GM10847 (cell line): ENCODE data around the gene METTL3.

Source experiments
- POLR2A ChIP-seq: IDR thresholded peaks from 2 replicates; pipeline ENCODE4 v1.6.1; 2011; ENCODE audit not compliant: insufficient read length; ENCODE audit errors: extremely low read depth

Gene METTL3

DNA sequence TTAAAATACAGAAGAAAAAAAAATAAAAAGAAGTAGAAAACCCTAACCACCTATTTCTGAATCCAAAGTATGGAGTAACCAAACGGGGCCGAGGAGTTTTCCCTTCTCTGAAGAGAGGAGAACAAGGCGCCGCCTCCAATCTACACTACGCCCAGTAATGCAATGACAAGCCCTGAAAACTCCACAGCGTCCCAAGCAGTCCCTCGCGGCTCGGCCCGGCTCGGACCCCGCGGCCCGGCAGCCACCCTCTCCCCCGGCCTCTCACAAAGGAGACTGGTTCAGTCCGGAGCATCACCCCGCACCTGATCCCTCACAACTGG lies 55.6 kb downstream of the METTL3 start:
- no peak for TF ChIP-seq POLR2A

DNA sequence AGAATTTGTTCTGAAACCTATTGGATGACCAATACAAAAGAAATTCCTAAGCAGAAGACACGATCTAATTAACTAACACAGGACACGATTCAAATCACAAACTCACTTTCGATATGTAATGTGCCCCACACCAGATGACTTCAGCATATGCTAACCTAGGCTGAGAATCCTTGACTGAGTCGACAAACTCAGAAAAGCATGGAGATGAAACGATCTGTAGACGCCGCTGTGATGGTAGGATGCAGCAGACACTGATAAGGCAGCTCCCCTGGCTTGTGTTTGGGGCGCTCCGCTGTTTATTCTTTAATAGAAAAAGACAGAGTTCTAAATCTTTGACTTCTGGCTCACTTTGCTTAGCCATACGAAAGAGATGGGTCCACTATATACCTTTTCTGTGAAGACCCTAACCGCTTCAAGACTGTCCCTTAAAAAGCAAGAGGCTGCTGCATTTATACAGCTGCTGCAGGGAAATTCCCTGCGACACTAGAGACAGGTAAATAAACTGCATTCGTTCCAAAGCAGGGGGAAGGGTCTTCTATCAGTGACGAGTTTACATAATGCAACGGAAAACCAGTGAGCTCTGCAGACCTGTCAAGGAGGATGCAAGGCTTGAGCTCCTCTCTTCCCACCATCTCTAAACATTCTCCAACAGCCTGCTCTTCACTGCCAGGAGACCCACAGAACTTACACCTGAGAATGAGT lies 56.1 kb downstream of the METTL3 start:
- TF ChIP-seq POLR2A = no peak

DNA sequence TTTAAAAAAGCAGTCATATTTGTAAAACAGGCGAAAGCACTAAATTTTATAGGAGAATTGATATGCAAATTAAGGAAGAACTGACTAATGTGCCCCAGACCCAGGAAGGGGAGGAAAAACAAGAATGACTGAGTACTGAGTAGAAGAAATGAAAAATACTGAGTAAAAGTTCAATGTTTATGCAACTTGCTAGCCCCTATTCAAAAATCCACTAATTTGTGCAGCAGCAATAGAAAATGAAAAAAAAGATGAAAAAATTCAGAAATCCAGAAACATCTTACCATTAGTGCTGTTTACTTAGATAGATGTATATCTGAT lies 61.3 kb downstream of the METTL3 start:
- TF ChIP-seq POLR2A = no peak
